Neural crest cell (in vitro differentiated cells): ENCODE measurements around the gene TEDC2. TPM values are rescaled to one million over a fixed set of nuclear protein-coding genes. Genes with fewer than 3 reads are reported as not detected.

ENCODE experiments used
- DNase-seq: peaks from one replicate; pipeline ENCODE4 v3.0.0; 2021; ENCODE audit warnings: low read depth, mixed read lengths, low spot score
- H3K27ac Mint-ChIP-seq: one replicate; pipeline ENCODE4 v1.8.0; 2021; ENCODE audit warnings: mild to moderate bottlenecking, mixed read lengths; ENCODE audit not compliant: unreplicated experiment
- H3K27me3 Mint-ChIP-seq: 2 replicates; pipeline ENCODE4 v1.8.0; 2021; ENCODE audit warnings: low read depth, mild to moderate bottlenecking, mixed read lengths
- H3K36me3 Mint-ChIP-seq: 2 replicates; pipeline ENCODE4 v1.8.0; 2021; ENCODE audit warnings: low read depth, mild to moderate bottlenecking, mixed read lengths
- H3K4me1 Mint-ChIP-seq: 2 replicates; pipeline ENCODE4 v1.8.0; 2021; ENCODE audit warnings: mixed read lengths
- H3K4me3 Mint-ChIP-seq: one replicate; pipeline ENCODE4 v1.8.0; 2021; ENCODE audit warnings: mild to moderate bottlenecking, mixed read lengths
- H3K9me3 Mint-ChIP-seq: 2 replicates; pipeline ENCODE4 v1.8.0; 2021; ENCODE audit warnings: mixed read lengths
- total RNA-seq: library from RNA; stranded (reverse); gene quantifications from 2 replicates; pipeline ENCODE4 v1.2.1, GENCODE V29; 2021
- TF ChIP-seq, protein P1 (sequence below): fragments of 200-600 bp; sonication (generic); conservative IDR thresholded peaks from 2 replicates; pipeline ENCODE4 v1.5.0; 2021; ENCODE audit warnings: antibody characterized with exemption, mild to moderate bottlenecking

Gene TEDC2
- total RNA-seq, 1 donor from 2014 or later, result 66.5 TPM

DNA sequence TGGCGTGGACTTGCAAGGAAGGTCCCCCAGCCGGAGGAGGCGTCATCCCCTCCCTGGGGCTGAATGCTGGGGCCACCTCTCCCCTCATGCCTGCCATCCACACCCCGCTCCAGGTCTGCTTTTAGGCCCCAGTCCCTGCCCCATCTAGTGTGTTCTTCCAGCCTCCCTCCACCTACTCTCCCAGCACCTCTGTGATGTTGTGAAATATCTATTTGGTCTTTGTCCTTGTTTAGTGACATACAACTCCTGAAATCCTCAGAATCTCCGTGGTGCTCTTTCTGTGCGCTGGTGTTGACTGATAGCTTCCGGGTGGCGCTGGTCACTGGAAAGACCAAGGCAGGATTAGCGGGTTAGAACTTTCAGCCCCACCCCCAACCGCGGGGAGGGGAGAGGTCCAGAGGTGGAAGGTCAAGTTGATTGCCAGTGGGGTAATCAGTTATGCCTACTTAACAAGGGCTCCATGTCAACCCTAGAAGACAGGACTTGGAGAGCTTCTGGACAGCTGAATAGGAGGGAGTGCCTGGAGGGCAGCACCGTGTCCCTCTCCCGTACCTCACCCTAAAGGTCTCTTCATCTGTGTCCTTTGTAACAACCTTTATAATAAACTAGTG, 25.1 kb downstream of the TEDC2 start:
- Mint-ChIP-seq H3K4me3 (no peak overlapping the region), H3K27ac (no peak overlapping the region)
- TF ChIP-seq, protein P1, sequence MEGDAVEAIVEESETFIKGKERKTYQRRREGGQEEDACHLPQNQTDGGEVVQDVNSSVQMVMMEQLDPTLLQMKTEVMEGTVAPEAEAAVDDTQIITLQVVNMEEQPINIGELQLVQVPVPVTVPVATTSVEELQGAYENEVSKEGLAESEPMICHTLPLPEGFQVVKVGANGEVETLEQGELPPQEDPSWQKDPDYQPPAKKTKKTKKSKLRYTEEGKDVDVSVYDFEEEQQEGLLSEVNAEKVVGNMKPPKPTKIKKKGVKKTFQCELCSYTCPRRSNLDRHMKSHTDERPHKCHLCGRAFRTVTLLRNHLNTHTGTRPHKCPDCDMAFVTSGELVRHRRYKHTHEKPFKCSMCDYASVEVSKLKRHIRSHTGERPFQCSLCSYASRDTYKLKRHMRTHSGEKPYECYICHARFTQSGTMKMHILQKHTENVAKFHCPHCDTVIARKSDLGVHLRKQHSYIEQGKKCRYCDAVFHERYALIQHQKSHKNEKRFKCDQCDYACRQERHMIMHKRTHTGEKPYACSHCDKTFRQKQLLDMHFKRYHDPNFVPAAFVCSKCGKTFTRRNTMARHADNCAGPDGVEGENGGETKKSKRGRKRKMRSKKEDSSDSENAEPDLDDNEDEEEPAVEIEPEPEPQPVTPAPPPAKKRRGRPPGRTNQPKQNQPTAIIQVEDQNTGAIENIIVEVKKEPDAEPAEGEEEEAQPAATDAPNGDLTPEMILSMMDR, result no peak

DNA sequence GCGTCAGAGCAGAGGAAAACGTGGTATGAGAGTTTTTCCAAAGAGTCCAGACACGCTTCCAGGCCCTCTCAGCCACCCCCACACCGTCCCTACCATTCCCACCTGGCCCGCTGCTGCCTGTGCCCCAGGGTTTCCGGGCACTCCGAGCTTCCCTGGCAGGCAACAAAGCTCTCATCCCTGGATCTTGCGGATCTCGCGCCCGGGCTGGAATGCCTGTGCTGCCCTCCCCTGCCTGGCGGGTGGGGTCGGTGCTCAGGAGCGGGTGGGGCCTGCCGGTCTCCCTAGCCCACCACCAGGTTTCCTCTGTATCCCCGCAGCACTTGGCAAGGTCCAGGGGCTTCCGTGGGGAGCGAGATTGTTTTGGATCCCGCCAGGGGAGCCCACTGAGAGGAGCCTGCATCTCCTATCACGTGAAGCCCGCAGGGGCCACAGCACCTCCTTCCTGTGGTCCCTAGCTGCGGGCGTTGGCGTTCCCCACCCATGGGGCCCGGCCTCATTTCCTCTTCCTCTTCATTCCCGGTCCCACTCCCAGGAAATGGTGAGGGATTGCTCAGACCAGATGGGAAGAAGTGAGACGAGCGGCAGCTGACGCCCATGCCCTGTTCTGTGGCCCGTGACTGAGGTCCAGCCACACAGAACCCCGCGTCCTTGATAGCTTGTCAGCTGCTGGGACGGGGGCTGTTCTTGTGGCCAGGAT, 26.1 kb downstream of the TEDC2 start:
- no peaks in the 10 kb centered on the region for H3K27me3 Mint-ChIP-seq
- H3K4me3 Mint-ChIP-seq, result no peak overlapping the region
- H3K36me3 Mint-ChIP-seq, result no peaks in the 10 kb centered on the region
- H3K27ac Mint-ChIP-seq, result no peak overlapping the region
- H3K9me3 Mint-ChIP-seq, result no peaks in the 10 kb centered on the region
- DNase-seq, result no peak
- peaks cover 23% of the 10 kb centered on the region for H3K4me1 Mint-ChIP-seq
- TF ChIP-seq, protein P1, result no peak

More for the DNA sequence above, 25.1 kb downstream of the TEDC2 start:
- DNase-seq, result no peak
- no peaks in the 10 kb centered on the region for H3K36me3 Mint-ChIP-seq
- H3K4me1 Mint-ChIP-seq, result peaks cover 23% of the 10 kb centered on the region
- H3K9me3 Mint-ChIP-seq, result no peaks in the 10 kb centered on the region
- H3K27me3 Mint-ChIP-seq, result no peaks in the 10 kb centered on the region

DNA sequence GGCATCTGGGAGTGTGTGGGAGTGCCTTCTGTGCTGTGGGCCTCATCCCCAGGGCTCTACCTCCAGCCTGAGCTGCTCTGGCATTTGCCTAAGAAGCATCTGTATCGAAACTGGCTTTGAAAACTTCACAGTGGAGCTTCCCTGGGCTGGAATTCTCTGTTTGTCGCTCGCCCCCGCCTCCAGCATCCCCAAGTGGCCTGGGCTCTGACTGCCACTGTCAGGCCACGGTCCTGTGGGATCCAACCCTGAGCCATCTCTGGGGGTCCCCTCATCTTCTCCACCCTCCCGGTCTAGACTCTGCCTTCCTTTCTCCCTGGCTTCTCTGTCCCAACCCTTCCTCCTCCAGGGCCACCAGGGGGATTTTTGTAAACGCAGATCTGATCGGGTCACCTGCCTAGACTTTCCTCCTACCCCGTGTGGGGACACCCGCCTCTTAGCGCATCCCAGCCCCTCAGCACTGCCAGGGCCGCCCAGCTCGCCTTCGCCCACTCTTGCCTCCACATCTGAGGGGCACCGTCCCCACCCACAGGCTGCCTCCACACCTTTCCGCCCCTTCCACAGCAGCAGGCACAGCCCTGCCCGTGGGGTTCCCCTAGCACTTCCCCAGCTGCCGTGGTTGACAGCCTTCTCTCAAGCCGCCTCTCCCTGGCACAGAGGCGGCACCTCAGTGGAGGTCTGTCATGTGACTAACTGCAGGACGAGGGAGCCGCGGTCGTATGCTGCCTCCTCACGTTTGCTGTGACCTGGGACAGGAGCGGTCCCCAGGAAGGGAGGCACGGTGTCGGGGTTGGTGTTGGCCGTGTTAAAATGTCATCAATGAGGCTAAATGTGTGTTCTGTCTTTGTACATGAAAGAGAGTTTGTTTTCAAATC, 27.0 kb downstream of the TEDC2 start:
- no peaks in the 10 kb centered on the region for H3K9me3 Mint-ChIP-seq
- H3K4me1 Mint-ChIP-seq, result peaks cover 23% of the 10 kb centered on the region
- no peak overlapping the region for H3K4me3 Mint-ChIP-seq
- H3K36me3 Mint-ChIP-seq, result no peaks in the 10 kb centered on the region
- DNase-seq, result no peak
- peak overlapping the region; percentile 35 for H3K27ac Mint-ChIP-seq
- TF ChIP-seq, protein P1, result no peak
- H3K27me3 Mint-ChIP-seq, result no peaks in the 10 kb centered on the region

DNA sequence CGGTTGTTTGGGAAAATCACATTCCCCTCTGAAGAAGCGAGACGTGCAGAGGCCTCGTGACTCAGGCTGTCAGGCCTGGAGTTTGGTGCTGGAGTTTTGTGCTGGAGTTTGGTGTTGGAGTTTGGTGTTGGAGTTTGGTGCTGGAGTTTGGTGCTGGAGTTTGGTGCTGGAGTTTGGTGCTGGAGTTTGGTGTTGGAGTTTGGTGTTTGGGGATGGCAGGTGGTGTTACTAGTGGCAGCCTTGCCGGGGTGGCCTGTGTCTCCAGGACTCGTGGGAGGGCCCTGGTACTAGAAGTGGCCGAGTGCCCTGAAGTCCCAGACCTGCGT, 27.6 kb downstream of the TEDC2 start:
- H3K9me3 Mint-ChIP-seq, result no peaks in the 10 kb centered on the region
- no peak overlapping the region for H3K4me3 Mint-ChIP-seq
- TF ChIP-seq, protein P1, result no peak
- H3K36me3 Mint-ChIP-seq, result no peaks in the 10 kb centered on the region
- no peaks in the 10 kb centered on the region for H3K27me3 Mint-ChIP-seq
- peak overlapping the region; percentile 16 for H3K27ac Mint-ChIP-seq
- peaks cover 23% of the 10 kb centered on the region for H3K4me1 Mint-ChIP-seq
- no peak for DNase-seq

DNA sequence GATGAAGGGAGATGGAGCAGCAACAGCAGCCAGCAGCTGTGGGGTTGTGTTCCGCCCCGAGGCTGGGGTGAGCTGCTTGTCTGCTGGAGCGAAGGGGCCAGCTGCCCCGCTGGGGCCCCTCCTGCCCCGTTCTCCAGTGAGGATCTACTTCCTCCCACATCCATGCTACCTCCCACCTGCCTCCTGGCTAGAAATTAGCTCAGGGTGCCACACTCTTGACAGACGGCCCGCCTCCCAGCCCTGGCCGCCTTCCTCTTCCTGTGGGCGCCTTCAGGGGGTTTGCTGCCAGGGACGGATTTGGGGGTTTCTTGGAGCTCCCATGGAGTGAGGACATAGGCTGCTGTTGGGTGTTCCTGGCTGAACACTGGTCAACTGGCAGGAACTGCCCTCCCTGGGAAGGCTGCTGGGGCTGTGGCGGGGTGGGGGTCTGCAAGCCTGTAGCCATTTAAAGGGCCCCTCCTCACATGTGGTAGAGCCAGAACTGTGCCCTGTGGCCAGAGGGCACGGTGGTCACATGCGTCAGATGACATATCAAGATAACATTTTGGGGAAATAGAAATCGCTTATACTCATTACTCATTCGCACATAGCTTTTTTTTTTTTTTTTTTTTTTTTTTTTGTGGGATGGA, 28.1 kb downstream of the TEDC2 start:
- H3K9me3 Mint-ChIP-seq, result no peaks in the 10 kb centered on the region
- no peak overlapping the region for H3K27ac Mint-ChIP-seq
- no peaks in the 10 kb centered on the region for H3K36me3 Mint-ChIP-seq
- no peak overlapping the region for H3K4me3 Mint-ChIP-seq
- TF ChIP-seq, protein P1, result no peak
- peaks cover 23% of the 10 kb centered on the region for H3K4me1 Mint-ChIP-seq
- H3K27me3 Mint-ChIP-seq, result no peaks in the 10 kb centered on the region
- DNase-seq, result no peak
